H1 (cell line): ENCODE measurements around the gene BLOC1S1.

Experiments
- ATF2 ChIP-seq: IDR thresholded peaks from 2 replicates; pipeline ENCODE4 v1.6.1; 2012; ENCODE audit warnings: low read length, inconsistent platforms
- ATF3 ChIP-seq: IDR thresholded peaks from 2 replicates; pipeline ENCODE4 v1.6.1; 2011; ENCODE audit warnings: low read depth, mild to moderate bottlenecking, low read length; ENCODE audit not compliant: insufficient read depth
- CBX5 ChIP-seq: fragments of 300-800, 300-1000 bp; sonication (generic); IDR thresholded peaks from 2 replicates; pipeline ENCODE4 v1.7.1; 2016; ENCODE audit warnings: antibody characterized with exemption, low read length, low read depth
- CHD2 ChIP-seq: IDR thresholded peaks from 2 replicates; pipeline ENCODE4 v1.6.1; 2012; ENCODE audit warnings: low read length, improper control_type of control experiment
- CTCF ChIP-seq, 3 experiments: IDR thresholded peaks; 1 replicate in 2 of 3; 2 replicates in 1 of 3; pipeline versions ENCODE4 v1.5.1 to v1.6.1; 2011; ENCODE audit warnings: low read length in 3 of 3, mild to moderate bottlenecking in 3 of 3, inconsistent platforms in 2 of 3, low read depth in 1 of 3, moderate library complexity in 1 of 3; ENCODE audit not compliant: insufficient read depth in 1 of 3; ENCODE audit errors: control extremely low read depth in 1 of 3
- HDAC2 ChIP-seq, 2 experiments: fragments of 300-600 bp in 1 of 2; sonication (generic) in 1 of 2; IDR thresholded peaks; 2 replicates each; pipeline ENCODE4 v1.6.1; 2011 to 2012; ENCODE audit warnings: low read depth in 2 of 2, low read length in 2 of 2, mild to moderate bottlenecking in 2 of 2, moderate library complexity in 2 of 2, borderline replicate concordance in 1 of 2, inconsistent platforms in 1 of 2
- HDAC6 ChIP-seq: IDR thresholded peaks from one replicate; pipeline ENCODE4 v1.7.1; 2012; ENCODE audit warnings: low read depth, mild to moderate bottlenecking, inconsistent platforms, low read length, moderate library complexity
- JUND ChIP-seq: IDR thresholded peaks from 2 replicates; pipeline ENCODE4 v1.6.1; 2011; ENCODE audit warnings: mild to moderate bottlenecking, improper control_type of control experiment, low read length
- KDM5A ChIP-seq: fragments of 200-600 bp; IDR thresholded peaks from 2 replicates; pipeline ENCODE4 v1.7.1; 2012; ENCODE audit warnings: mild to moderate bottlenecking, low read length, inconsistent platforms, mixed read lengths
- POLR2A ChIP-seq, 2 experiments: IDR thresholded peaks; 1 replicate in 1 of 2; 2 replicates in 1 of 2; pipeline ENCODE4 v1.6.1; 2011; ENCODE audit warnings: low read depth in 2 of 2, low read length in 2 of 2, mild to moderate bottlenecking in 2 of 2; ENCODE audit errors: control extremely low read depth in 1 of 2
- POLR2AphosphoS5 ChIP-seq: IDR thresholded peaks from 2 replicates; pipeline ENCODE4 v1.6.1; 2011; ENCODE audit warnings: low read depth, low read length
- RFX5 ChIP-seq: IDR thresholded peaks from 2 replicates; pipeline ENCODE4 v1.6.1; 2011; ENCODE audit warnings: low read depth, low read length, improper control_type of control experiment, borderline replicate concordance
- SUZ12 ChIP-seq: fragments of 200-600 bp; sonication (generic); IDR thresholded peaks from 2 replicates; pipeline ENCODE4 v1.6.1; 2012; ENCODE audit warnings: mild to moderate bottlenecking, inconsistent platforms, low read length, moderate library complexity, mixed read lengths

GRCh38 chr12:55724940-55725309 lies 9.1 kb downstream of the BLOC1S1 start:
- no peak for TF ChIP-seq CTCF (IDR thresholded peaks at IDR 0.05; ENCODE audit: control extremely low read depth in 1 of 3, insufficient read depth in 1 of 3, low read depth in 1 of 3, low read length in 3 of 3)
- TF ChIP-seq POLR2A (IDR thresholded peaks at IDR 0.05; ENCODE audit: control extremely low read depth in 1 of 2, low read depth in 2 of 2, low read length in 2 of 2) = peak in 1 of 2 experiments; percentile 68; a peak in 2 of 3 replicates
- no peak for TF ChIP-seq JUND
- no peak for TF ChIP-seq KDM5A
- TF ChIP-seq HDAC6 = no peak
- no peak for TF ChIP-seq RFX5
- no peak for TF ChIP-seq SUZ12
- no peak for TF ChIP-seq CBX5
- no peak for TF ChIP-seq CHD2
- TF ChIP-seq HDAC2 (IDR thresholded peaks at IDR 0.05; ENCODE audit: borderline replicate concordance in 1 of 2, low read depth in 2 of 2, low read length in 2 of 2) = no peak
- TF ChIP-seq POLR2AphosphoS5 = peak; percentile 47
- no peak for TF ChIP-seq ATF3
- no peak for TF ChIP-seq ATF2
